Nucleus accumbens (tissue), 56 donors: Measurements from ENCODE around the gene QTRT2.

Experiments used
- DNase-seq, 56 donors: peaks; one replicate each; lab custom pipeline; 2025; lab: John Stamatoyannopoulos, UW

The QTRT2 gene

DNA sequence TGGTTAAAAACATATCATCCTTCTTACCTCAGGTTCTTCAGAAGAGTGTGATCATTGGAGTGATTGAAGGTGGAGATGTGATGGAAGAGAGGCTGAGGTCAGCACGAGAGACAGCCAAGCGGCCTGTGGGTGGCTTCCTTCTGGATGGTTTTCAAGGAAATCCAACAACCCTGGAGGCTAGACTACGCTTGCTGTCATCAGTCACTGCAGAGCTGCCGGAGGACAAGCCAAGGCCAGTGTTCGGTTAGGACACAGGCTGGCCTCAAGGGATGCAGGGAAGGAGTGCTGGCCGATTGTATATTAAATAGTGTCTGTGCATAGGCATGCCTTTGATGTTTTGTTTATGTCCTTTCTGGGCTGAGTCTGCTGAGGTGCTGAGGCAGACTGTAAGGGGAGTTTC is 20.2 kb downstream of the QTRT2 start:
- DNase-seq, result no peak

DNA sequence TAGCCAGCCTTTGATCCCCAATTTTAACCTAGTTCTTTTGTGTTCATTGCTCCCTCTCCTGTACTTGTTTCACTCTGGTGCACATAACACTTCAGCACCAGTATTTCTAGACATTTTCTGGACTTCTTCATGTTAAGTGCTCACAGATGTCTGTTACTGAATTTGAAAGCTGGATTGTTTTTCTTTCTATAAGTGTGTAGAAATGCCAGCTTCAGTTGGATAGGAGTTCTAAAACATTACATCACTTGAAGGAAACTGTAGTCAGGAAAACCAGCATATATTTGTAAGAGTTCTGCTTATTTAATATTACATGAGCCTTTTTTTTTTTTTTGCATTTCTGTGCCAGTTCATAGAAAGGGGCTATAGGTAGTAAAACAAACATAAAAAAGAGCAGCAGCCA is 21.6 kb downstream of the QTRT2 start:
- no peak for DNase-seq

DNA sequence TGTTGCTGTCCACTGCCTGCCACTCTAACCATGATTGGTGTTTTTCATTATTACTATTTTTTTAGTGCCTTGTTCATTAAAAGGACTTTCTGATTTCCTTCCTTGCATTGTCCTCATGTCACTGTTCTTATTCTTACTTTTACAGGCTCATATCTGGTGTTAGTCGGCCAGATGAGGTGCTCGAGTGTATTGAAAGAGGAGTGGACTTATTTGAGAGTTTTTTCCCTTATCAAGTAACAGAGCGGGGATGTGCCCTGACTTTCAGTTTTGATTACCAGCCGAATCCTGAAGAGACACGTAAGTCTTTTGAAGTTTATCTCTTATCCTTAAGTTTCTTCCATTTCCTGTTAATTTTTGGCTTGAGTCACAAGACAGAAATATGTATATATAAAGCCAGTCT is 23.2 kb downstream of the QTRT2 start:
- DNase-seq, result no peak

GRCh38 chr3:114080201-114080600 is 23.7 kb downstream of the QTRT2 start:
- no peak for DNase-seq

DNA sequence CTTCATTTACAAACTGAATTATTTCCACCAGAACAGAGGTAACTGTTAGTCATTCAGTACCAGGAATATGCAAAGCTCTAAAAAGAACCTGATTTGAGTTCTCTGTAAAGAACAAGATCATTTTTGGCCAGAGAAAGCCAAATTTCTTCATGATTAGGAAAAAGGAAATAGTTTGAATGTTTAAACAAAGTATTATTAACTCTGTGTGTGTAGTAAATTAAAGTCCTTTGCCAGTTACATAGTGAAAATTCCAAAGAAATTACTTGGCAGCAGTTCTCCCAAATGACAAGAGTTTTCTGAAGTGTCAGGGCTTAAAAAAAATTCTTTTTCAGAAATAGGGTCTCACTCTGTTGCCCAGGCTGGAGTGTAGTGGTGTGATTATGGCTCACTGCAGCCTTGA is 24.5 kb downstream of the QTRT2 start:
- no peak for DNase-seq

GRCh38 chr3:114083112-114083511 is 26.6 kb downstream of the QTRT2 start:
- no peak for DNase-seq

DNA sequence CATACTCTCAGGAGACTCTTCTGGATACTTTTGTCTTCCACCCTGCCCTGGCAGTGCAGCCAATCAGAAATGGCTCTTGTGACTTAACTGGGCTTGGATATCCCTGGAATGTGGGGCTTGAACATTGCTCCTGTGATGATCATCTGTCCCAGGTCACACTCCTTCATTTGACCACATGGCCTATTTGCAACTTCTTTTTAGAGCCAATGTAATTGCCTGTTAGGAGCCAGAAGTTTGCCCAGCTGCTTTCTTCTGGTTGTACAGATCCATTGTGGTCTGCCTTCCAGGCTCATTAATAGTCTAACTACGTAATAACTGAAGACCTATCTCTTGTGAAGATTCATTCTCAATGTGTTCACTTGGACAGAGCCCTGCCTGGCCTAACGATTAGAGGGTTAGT is 29.8 kb downstream of the QTRT2 start:
- no peak for DNase-seq

DNA sequence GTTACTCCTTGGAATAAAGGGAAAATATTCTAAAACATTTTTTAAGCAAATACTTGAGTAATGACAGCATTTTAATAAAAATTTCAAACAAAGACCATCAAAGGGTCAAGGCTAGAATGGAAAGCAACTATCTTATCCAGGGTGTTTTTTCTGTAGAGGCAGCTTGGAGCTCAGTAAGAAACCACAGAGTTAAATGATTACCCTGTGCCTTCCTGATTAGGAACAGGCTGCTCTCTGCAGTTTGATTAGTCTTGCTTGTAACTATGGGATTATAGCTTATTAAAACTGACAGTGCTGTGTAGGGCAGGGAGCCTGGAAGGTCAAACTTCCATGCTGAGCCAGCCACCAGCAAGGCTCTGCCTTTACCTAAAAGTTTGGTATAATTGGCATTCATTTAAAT is 33.1 kb downstream of the QTRT2 start:
- no peak for DNase-seq

DNA sequence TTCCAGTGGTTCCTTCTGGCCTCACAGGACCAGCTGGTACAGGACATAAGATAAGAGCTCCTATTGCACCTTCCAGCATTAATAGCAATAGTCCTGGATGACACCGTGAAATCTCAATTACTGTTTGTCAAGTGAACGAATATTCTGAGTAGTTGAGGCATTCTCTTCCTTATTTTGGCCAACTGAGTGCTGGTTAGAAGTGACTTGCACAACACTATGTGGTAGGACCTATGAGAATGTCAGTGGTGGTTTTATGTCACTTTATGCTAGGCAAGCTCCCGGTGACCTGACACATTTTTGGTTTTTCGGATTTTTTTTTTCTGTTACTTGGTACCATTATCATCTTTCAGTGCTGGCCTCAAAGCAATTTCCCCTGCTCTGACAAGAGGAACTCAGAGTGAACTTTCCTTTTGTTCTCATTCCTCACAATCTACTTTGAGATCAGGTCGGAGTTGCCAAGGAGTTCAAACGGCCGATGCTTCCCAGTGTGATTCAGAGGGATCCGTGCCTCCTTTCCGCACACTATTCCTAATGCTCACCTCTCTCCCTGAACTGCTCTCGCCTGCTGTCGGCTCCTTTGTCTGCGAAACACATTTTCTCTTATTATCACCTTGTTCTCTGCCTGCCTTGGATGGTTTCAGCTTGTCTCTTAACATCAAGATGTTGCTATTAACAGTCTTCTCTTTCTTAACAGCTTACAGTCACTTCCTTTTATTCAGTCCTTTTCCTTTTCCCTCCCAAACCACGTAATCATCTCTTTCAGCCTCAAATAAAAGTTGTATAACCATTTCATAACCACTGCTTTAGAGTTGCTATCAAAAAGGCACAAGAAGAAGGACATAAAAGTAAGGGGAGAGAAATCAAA is 35.8 kb downstream of the QTRT2 start:
- no peak for DNase-seq

DNA sequence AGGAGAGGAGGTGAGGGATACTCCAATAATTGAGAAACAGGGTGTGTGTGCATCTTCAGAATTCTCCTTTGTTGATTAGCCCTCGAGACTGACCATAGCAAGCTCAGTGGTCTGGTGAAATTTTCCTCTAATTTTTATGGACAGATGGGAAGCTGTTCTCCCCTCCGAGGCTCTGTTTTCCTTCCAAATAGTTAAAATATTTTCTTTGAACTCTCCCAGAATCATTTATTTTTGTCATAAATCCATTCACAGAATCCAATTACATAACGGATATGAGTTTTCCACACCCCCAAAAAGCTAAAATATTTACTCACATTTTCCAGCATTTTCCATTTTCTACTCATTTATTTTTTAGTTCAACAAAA is 36.5 kb downstream of the QTRT2 start:
- DNase-seq, result no peak

GRCh38 chr3:114093596-114093995 is 37.1 kb downstream of the QTRT2 start:
- peak in 2 of 56 donors; percentile 3 to 7 for DNase-seq

DNA sequence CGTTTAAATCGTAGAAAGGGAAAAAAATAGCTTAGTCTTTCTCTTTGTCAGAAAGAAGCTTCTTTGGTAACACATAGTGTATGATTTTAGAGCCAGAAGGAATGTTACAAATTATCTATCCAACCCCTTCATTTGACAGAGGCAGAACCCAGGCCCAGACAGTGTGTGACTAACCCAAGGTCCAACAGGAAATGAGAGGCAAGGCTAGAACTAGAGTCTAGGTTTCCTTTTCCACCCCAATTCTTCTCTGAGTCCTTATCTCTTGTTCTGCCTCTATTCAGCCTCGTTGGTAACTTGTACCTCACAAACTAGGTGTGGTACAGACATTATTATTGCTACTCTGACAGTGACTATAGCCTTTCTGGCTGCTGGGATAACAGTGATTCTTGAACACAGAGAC is 39.3 kb downstream of the QTRT2 start:
- DNase-seq, result no peak

DNA sequence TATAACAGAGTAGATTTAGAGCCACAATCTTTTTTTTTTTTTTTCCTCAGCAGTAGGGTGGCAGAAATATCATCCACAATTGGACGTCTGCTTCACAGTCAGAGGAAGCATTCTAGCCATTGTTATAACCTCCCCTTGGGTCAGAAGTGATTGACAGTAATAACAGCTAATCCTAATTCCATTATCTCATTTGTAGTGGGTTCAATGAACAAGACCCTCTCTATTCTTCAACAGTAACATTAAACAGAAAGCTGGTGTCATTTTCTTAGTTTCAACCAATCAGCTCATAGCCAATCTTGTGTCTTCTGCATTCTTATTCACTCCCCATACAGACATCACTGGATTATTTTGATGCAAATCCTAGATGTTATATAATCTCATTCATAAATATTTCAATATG is 44.6 kb downstream of the QTRT2 start:
- no peak for DNase-seq

DNA sequence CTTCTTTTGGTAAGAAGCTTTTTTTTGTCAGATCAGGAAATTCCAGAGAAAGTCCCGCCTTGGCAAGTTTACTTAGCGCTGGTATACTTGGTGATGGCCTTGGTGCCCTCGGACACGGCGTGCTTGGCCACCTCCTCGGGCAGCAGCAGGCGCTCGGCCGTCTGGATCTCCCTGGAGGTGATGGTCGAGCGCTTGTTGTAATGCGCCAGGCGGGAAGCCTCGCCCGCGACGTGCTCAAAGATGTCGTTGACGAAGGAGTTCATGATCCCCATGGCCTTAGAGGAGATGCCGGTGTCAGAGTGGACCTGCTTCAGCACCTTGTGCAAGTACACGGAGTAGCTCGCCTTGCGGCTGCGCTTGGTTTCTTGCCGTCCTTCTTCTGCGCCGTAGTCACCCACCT is 46.6 kb downstream of the QTRT2 start:
- no peak for DNase-seq

DNA sequence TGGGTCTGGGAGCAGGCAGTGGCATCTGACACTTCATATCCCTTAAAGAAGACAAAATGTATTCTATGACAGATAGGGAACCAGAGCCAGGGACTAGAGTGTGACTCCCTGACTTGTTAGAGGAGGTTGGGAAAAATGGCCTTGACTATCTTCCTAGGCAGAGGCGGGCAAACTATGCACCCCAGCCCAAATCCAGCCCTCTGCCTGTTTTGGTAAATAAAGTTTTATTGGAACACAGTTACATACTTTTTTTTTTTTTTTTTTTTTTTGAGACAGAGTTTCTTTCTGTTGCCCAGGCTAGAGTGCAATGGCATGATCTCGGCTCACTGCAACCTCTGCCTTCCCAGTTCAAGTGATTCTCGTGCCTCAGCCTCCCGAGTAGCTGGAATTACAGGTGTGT is 47.3 kb downstream of the QTRT2 start:
- no peak for DNase-seq

- no peak for DNase-seq
Measured at GRCh38 chr3:114104414-114104813, 47.9 kb downstream of the QTRT2 start.

GRCh38 chr3:114108137-114108536 is 51.6 kb downstream of the QTRT2 start:
- DNase-seq, result no peak

- no peak for DNase-seq
Measured at GRCh38 chr3:114110439-114110838, 53.9 kb downstream of the QTRT2 start.

DNA sequence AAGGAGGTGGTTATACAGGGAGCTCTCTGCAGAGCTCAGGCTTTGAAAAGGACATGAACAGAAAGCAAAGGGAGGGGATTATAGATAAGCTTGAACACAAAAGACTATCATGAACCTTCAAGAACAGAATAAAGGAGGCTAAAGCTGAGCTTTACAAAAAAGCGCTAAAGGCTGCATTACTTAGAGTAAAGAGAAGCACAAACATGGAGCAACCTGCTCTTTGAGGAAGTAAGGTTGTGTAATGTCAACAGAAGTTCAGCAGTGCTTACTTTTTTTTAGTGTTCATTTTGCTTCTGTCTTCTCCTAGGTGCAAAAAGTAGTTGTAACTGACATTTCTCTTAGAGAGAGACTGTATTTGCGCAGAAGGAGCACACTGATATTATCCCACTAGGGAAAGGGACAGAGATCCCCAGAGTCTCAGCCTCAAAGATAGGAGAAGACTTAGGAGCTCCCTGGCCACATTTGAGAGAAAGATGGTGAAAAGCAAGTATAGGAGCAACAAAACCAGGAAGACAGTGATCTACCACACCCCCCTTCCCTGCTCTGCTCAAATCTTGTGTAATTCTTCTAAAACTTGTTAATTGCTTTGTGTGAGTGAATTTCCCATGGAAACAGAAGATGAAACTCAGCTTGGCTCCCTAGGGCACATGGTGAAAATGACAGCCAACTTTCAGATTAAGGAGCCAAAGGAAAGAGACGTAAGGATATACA is 54.7 kb downstream of the QTRT2 start:
- no peak for DNase-seq

- DNase-seq, result no peak
Measured at GRCh38 chr3:114112696-114113095, 56.2 kb downstream of the QTRT2 start.

DNA sequence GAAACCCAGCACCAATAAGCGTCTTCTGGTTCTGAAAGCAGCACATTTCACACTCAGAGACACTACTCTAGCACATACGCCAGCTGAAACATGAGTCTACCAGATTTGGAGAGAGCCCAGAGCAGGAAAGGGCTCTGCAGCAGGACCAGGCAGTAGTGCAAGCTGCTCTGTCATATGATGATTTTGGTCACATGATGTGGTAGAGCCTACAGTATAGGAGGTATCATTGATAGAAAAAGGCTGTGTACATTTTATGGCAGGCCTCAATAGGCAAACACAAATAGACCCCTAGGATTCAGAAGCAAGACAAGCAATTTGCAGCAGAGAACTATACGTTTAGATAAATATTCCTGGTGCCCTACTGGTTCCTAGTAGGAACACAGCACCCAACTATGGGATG is 58.2 kb downstream of the QTRT2 start:
- DNase-seq, result no peak

DNA sequence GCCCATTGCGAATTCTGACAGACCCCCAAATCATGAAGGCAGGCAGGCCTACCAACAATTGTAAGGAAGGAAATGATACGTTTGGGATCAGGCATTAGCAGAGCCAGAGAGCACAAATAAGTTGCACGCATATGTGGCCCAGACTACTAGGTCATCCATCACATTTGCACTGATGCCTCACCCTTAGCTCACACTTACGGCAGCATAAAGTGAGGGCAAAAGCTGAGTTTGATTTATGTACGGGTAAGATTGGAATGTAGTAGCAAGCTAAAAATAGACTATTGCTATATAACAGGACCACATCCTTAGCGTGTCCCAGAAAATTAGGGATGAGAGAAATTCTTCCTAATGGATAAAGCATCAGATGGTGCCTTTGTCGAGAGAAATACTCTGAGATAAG is 58.6 kb downstream of the QTRT2 start:
- no peak for DNase-seq
